DMS79 (cell line): ENCODE results near the gene ADORA2B.
"Not testable (repeated sequence)": the region's sequence is repeated elsewhere in the genome, so short reads cannot be mapped to it uniquely, and the experiment has no call there.

Experiments
- DNase-seq: peaks from one replicate; lab custom pipeline; 2025; lab: John Stamatoyannopoulos, UW

Gene ADORA2B

GRCh38 chr17:15922586-15922985 is 22.3 kb upstream of the ADORA2B start:
- no peak for DNase-seq

- DNase-seq: no peak
Observed at GRCh38 chr17:15926039-15926740, 18.7 kb upstream of the ADORA2B start.

GRCh38 chr17:15928286-15928785 is 16.6 kb upstream of the ADORA2B start:
- DNase-seq: no peak

- no peak for DNase-seq
Observed at GRCh38 chr17:15929941-15930340, 15.0 kb upstream of the ADORA2B start.

- no peak for DNase-seq
Observed at GRCh38 chr17:15930426-15930825, 14.5 kb upstream of the ADORA2B start.

- no peak for DNase-seq
Observed at GRCh38 chr17:15931394-15931793, 13.5 kb upstream of the ADORA2B start.

GRCh38 chr17:15934866-15935265 is 10.1 kb upstream of the ADORA2B start:
- no peak for DNase-seq

- no peak for DNase-seq
Observed at GRCh38 chr17:15935891-15936290, 9.0 kb upstream of the ADORA2B start.

GRCh38 chr17:15936481-15936880 is 8.4 kb upstream of the ADORA2B start:
- not testable (repeated sequence) for DNase-seq

- DNase-seq: no peak
Observed at GRCh38 chr17:15941781-15942180, 3.1 kb upstream of the ADORA2B start.

- no peak for DNase-seq
Observed at GRCh38 chr17:15942207-15942833, 2.6 kb upstream of the ADORA2B start.

- DNase-seq: no peak
Observed at GRCh38 chr17:15943971-15944758, 765 bp upstream of the ADORA2B start.

GRCh38 chr17:15945527-15946191 is 729 bp downstream of the ADORA2B start:
- DNase-seq: no peak

- DNase-seq: no peak
Observed at GRCh38 chr17:15946611-15947120, 1.7 kb downstream of the ADORA2B start.

GRCh38 chr17:15947271-15947670 is 2.3 kb downstream of the ADORA2B start:
- no peak for DNase-seq

GRCh38 chr17:15947976-15948752 is 3.2 kb downstream of the ADORA2B start:
- DNase-seq: no peak

- DNase-seq: no peak
Observed at GRCh38 chr17:15951368-15952047, 6.6 kb downstream of the ADORA2B start.

- no peak for DNase-seq
Observed at GRCh38 chr17:15952048-15952532, 7.2 kb downstream of the ADORA2B start.

GRCh38 chr17:15952916-15953790 is 8.2 kb downstream of the ADORA2B start:
- no peak for DNase-seq
